Loucy (cell line): ENCODE measurements around the gene GAB2.

Experiments used
- CTCF ChIP-seq: fragments of 200-600 bp; sonication (generic); conservative IDR thresholded peaks from 2 replicates; pipeline ENCODE4 v1.5.1; 2014; ENCODE audit warnings: mild to moderate bottlenecking, antibody characterized with exemption, low read length
- EZH2phosphoT487 ChIP-seq: fragments of 200-600 bp; IDR thresholded peaks from 2 replicates; pipeline ENCODE4 v1.6.1; 2018; ENCODE audit warnings: antibody characterized with exemption, mild to moderate bottlenecking, moderate library complexity, borderline replicate concordance

DNA sequence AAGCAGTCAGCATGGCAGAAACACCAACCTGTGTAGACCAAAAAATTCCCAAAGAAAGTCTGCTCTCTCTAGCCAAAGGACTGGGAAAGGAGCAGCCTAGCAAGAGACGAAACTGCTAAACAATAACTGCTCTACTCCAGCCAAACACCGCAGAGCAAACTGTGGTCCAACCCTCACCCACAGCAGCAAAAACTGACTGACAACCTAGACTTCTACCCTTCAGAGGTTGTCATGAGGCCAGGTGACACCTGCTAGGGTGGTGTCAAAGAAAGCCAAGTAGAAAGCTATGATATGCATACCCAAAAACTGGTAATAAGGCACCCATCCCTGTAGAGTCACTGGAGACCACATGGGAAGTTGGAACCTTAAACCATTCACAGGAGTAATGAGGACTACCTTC, 11.8 kb downstream of the GAB2 start:
- TF ChIP-seq CTCF (no peak), EZH2phosphoT487 (no peak)
